GM19035 (cell line): ENCODE data around the gene SCP2.

ENCODE experiments used
- ATAC-seq: cut with Tn5 transposase; IDR thresholded peaks from one replicate; pipeline ENCODE4 v1.9.1; 2021; ENCODE audit not compliant: unreplicated experiment

Gene SCP2

GRCh38 chr1:53026254-53026653 is 99.2 kb downstream of the SCP2 start:
- ATAC-seq, result no peak

GRCh38 chr1:53031732-53032131 is 104.7 kb downstream of the SCP2 start:
- no peak for ATAC-seq

- ATAC-seq, result no peak
Observed at GRCh38 chr1:53037159-53037558, 110.1 kb downstream of the SCP2 start.

- no peak for ATAC-seq
Observed at GRCh38 chr1:53038566-53038965, 111.5 kb downstream of the SCP2 start.

- ATAC-seq, result no peak
Observed at GRCh38 chr1:53043271-53043670, 116.2 kb downstream of the SCP2 start.

- no peak for ATAC-seq
Observed at GRCh38 chr1:53044926-53045325, 117.8 kb downstream of the SCP2 start.

GRCh38 chr1:53046930-53047329 is 119.9 kb downstream of the SCP2 start:
- no peak for ATAC-seq

- no peak for ATAC-seq
Observed at GRCh38 chr1:53047737-53048736, 121.0 kb downstream of the SCP2 start.

- no peak for ATAC-seq
Observed at GRCh38 chr1:53048960-53049573, 122.0 kb downstream of the SCP2 start.

- no peak for ATAC-seq
Observed at GRCh38 chr1:53049574-53049967, 122.5 kb downstream of the SCP2 start.

GRCh38 chr1:53050310-53050709 is 123.2 kb downstream of the SCP2 start:
- ATAC-seq, result no peak

GRCh38 chr1:53051676-53052075 is 124.6 kb downstream of the SCP2 start:
- ATAC-seq, result no peak

GRCh38 chr1:53057127-53057526 is 130.1 kb downstream of the SCP2 start:
- no peak for ATAC-seq

- no peak for ATAC-seq
Observed at GRCh38 chr1:53060579-53060978, 133.5 kb downstream of the SCP2 start.

- no peak for ATAC-seq
Observed at GRCh38 chr1:53061123-53061858, 134.2 kb downstream of the SCP2 start.

GRCh38 chr1:53061859-53062707 is 135.0 kb downstream of the SCP2 start, which contains the start of gene PODN:
PODN (plus strand) TSS chr1:53062213; CDS start chr1:53069856, 7,643 bp downstream.
- no peak for ATAC-seq

GRCh38 chr1:53062708-53063591 is 135.9 kb downstream of the SCP2 start:
- no peak for ATAC-seq

GRCh38 chr1:53063744-53064515 is 136.9 kb downstream of the SCP2 start:
- no peak for ATAC-seq

GRCh38 chr1:53065391-53065790 is 138.3 kb downstream of the SCP2 start:
- ATAC-seq, result no peak
